Hepatocyte (in vitro differentiated cells): Measurements from ENCODE around the gene MTHFS. TPM values are rescaled to one million over a fixed set of nuclear protein-coding genes. Genes with fewer than 3 reads are reported as not detected.

Source experiments
- DNase-seq: peaks from one replicate; pipeline ENCODE4 v3.0.0-alpha.2; 2016; ENCODE audit warnings: low spot score
- H2AFZ ChIP-seq: fragments of 200-600 bp; sonication (generic); 2 replicates; pipeline ENCODE4 v1.6.0; 2016; ENCODE audit warnings: antibody characterized with exemption, mild to moderate bottlenecking
- H3K27ac ChIP-seq: fragments of 200-600 bp; sonication (generic); 2 replicates; pipeline ENCODE4 v1.5.1; 2016; ENCODE audit warnings: mild to moderate bottlenecking
- H3K27me3 ChIP-seq: fragments of 200-600 bp; sonication (generic); 2 replicates; pipeline ENCODE4 v1.6.1; 2016
- H3K36me3 ChIP-seq: fragments of 200-600 bp; sonication (generic); replicated peaks from 2 replicates; pipeline ENCODE4 v1.5.1; 2016; ENCODE audit warnings: low read depth; ENCODE audit not compliant: insufficient read depth
- H3K4me1 ChIP-seq: fragments of 200-600 bp; sonication (generic); 2 replicates; pipeline ENCODE4 v1.5.1; 2016; ENCODE audit warnings: mild to moderate bottlenecking, moderate library complexity; ENCODE audit not compliant: insufficient read depth
- H3K4me2 ChIP-seq: fragments of 200-600 bp; sonication (generic); 2 replicates; pipeline ENCODE4 v1.6.0; 2016
- H3K4me3 ChIP-seq: fragments of 200-600 bp; sonication (generic); 2 replicates; pipeline ENCODE4 v1.5.1; 2016; ENCODE audit warnings: mild to moderate bottlenecking
- H3K79me2 ChIP-seq: fragments of 200-600 bp; sonication (generic); 2 replicates; pipeline ENCODE4 v1.6.0; 2017; ENCODE audit warnings: mild to moderate bottlenecking
- H3K9me2 ChIP-seq: fragments of 200-600 bp; sonication (generic); replicated peaks from 2 replicates; pipeline ENCODE4 v1.6.0; 2017; ENCODE audit warnings: mild to moderate bottlenecking; ENCODE audit not compliant: insufficient read depth
- H3K9me3 ChIP-seq: fragments of 200-600 bp; sonication (generic); 2 replicates; pipeline ENCODE4 v1.5.1; 2016; ENCODE audit warnings: low read depth, mild to moderate bottlenecking
- H4K20me1 ChIP-seq: fragments of 200-600 bp; sonication (generic); 2 replicates; pipeline ENCODE4 v1.6.0; 2016; ENCODE audit warnings: mild to moderate bottlenecking; ENCODE audit not compliant: insufficient read depth, poor library complexity, severe bottlenecking
- CTCF ChIP-seq: fragments of 200-600 bp; sonication (generic); IDR thresholded peaks from 2 replicates; pipeline ENCODE4 v1.5.1; 2016; ENCODE audit warnings: antibody characterized with exemption, mild to moderate bottlenecking; ENCODE audit not compliant: poor library complexity
- EZH2 ChIP-seq: fragments of 200-600 bp; sonication (generic); IDR thresholded peaks from 2 replicates; pipeline ENCODE4 v1.6.1; 2016; ENCODE audit warnings: antibody characterized with exemption, mild to moderate bottlenecking, borderline replicate concordance
- EZH2phosphoT487 ChIP-seq: fragments of 200-600 bp; sonication (generic); IDR thresholded peaks from one replicate; pipeline ENCODE4 v1.6.1; 2018; ENCODE audit warnings: antibody characterized with exemption, mild to moderate bottlenecking, low read depth, moderate library complexity; ENCODE audit not compliant: unreplicated experiment, severe bottlenecking
- WGBS: methylation state at CpG from one replicate; pipeline ENCODE4 v1.1.6; 2016; ENCODE audit warnings: low lambda C conversion rate; ENCODE audit errors: missing lambda C conversion rate; 5-methylcytosine and 5-hydroxymethylcytosine counted together
- polyA plus RNA-seq: library from polyadenylated mRNA; unstranded; fragments of >200 nt; fragmentation: Nextera tagmentation; extraction: Ambion mirVana; gene quantifications from 2 replicates; pipeline ENCODE4 v1.2.1, GENCODE V29; 2016
- total RNA-seq: library from RNA; depleted of rRNA; stranded (reverse); fragments of >200 nt; gene quantifications from 2 replicates; pipeline ENCODE4 v1.2.3, GENCODE V29; 2014

Gene MTHFS
- total and polyA plus RNA-seq, 2 experiments from 2014 or later: 84.0 to 89.4 TPM

GRCh38 chr15:79863886-79864285 is 32.9 kb downstream of the MTHFS start:
- Histone ChIP-seq H4K20me1 (no peaks in the 10 kb centered on the region), H3K4me1 (peaks cover 11% of the 10 kb centered on the region), H3K27ac (no peak overlapping the region), H3K79me2 (peaks cover 28% of the 10 kb centered on the region), H3K36me3 (no peaks in the 10 kb centered on the region), H2AFZ (no peak overlapping the region), H3K27me3 (no peaks in the 10 kb centered on the region), H3K4me3 (no peak overlapping the region), H3K9me2 (no peaks in the 10 kb centered on the region), H3K9me3 (no peaks in the 10 kb centered on the region), H3K4me2 (no peak overlapping the region)
- WGBS: 98% methylated on average over 6 of the region's 6 CpGs
- no peak for TF ChIP-seq CTCF
- TF ChIP-seq EZH2: no peak
- TF ChIP-seq EZH2phosphoT487: no peak
- DNase-seq: no peak

DNA sequence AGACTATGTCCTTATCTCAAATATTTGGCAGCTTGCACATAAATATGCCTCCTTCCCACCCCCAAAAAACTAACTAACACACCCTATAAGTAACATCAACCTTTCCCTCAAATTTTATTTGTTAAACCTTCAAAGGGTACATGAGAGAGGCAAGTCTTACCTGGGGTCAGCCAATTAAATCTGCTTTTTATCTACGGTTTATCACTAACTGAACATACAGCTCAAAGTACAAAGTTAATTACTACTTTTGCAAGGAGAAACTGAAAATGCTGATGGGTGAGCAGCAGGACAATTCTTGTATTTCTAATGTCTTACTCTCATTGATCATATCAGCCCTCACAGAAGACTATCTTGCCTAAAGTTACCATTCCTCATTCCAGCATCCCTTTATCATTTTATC is 34.6 kb downstream of the MTHFS start:
- whole genome bisulfite sequencing: 58% methylated on average over 1 of the region's 1 CpG
- H3K79me2 ChIP-seq: peaks cover 28% of the 10 kb centered on the region
- H3K9me3 ChIP-seq: no peaks in the 10 kb centered on the region
- no peak overlapping the region for H3K4me3 ChIP-seq
- H3K4me2 ChIP-seq: peak overlapping the region; percentile 14
- DNase-seq: no peak
- H3K9me2 ChIP-seq: no peaks in the 10 kb centered on the region
- TF ChIP-seq EZH2phosphoT487: no peak
- no peak overlapping the region for H3K27ac ChIP-seq
- no peak overlapping the region for H2AFZ ChIP-seq
- H3K36me3 ChIP-seq: no peaks in the 10 kb centered on the region
- no peaks in the 10 kb centered on the region for H4K20me1 ChIP-seq
- H3K4me1 ChIP-seq: peaks cover 11% of the 10 kb centered on the region
- no peaks in the 10 kb centered on the region for H3K27me3 ChIP-seq

GRCh38 chr15:79860661-79861060 is 36.2 kb downstream of the MTHFS start:
- Histone ChIP-seq H3K27ac (no peak overlapping the region), H3K9me2 (no peaks in the 10 kb centered on the region), H3K4me3 (no peak overlapping the region), H3K27me3 (no peaks in the 10 kb centered on the region), H3K79me2 (peaks cover 26% of the 10 kb centered on the region), H2AFZ (no peak overlapping the region), H3K36me3 (no peaks in the 10 kb centered on the region), H3K4me1 (peaks cover 11% of the 10 kb centered on the region), H4K20me1 (no peaks in the 10 kb centered on the region), H3K4me2 (no peak overlapping the region), H3K9me3 (no peaks in the 10 kb centered on the region)
- 94% methylated on average over 2 of the region's 2 CpGs for WGBS
- DNase-seq: no peak
- TF ChIP-seq EZH2phosphoT487 (no peak), CTCF (no peak), EZH2 (no peak)

DNA sequence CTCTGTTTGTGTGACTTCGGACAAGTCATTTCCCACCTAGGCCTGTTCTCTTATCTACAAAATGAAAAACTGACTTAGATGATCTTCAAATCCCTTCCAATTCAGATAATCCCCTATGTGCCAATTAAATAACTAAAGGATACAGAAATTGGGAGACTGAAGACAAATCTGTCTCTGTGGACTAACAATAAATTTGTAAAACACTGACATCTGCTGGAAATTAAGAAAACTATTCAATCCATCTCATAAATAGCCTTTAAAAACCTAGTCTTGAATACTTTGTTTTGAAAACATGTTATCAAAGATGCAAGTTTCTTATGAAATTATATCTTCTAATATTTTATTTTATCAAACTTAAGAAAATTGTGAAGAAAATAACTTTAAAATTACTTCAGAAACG is 38.3 kb downstream of the MTHFS start:
- Histone ChIP-seq H2AFZ (no peak overlapping the region), H3K79me2 (peaks cover 21% of the 10 kb centered on the region), H3K36me3 (no peaks in the 10 kb centered on the region), H3K4me2 (no peak overlapping the region), H3K9me3 (no peaks in the 10 kb centered on the region), H3K27ac (no peak overlapping the region), H3K27me3 (no peaks in the 10 kb centered on the region), H3K4me3 (no peak overlapping the region), H3K4me1 (peaks cover 8% of the 10 kb centered on the region), H4K20me1 (no peaks in the 10 kb centered on the region), H3K9me2 (no peaks in the 10 kb centered on the region)
- no peak for DNase-seq
- 83% methylated on average over 2 of the region's 2 CpGs for WGBS
- no peak for TF ChIP-seq EZH2phosphoT487
- TF ChIP-seq CTCF: peak; percentile 35
